Fibroblast of villous mesenchyme (primary cell): ENCODE results near the gene AARS2. TPM values are rescaled to one million over a fixed set of nuclear protein-coding genes. Genes with fewer than 3 reads are reported as not detected.

Experiments
- DNase-seq: peaks from one replicate; pipeline ENCODE4 v3.0.0-alpha.2; 2010; ENCODE audit warnings: low read depth
- H3K4me3 ChIP-seq: 2 replicates; pipeline ENCODE4 v1.5.1; 2011; ENCODE audit warnings: low read depth, mild to moderate bottlenecking, low read length
- total RNA-seq: library from RNA; depleted of rRNA; stranded (reverse); fragments of >200 nt; gene quantifications from 2 replicates; pipeline ENCODE4 v1.2.3, GENCODE V29; 2012
- TF ChIP-seq, protein P1 (sequence below): IDR thresholded peaks from 2 replicates; pipeline ENCODE4 v1.5.1; 2012; ENCODE audit warnings: low read depth, mild to moderate bottlenecking, low read length; ENCODE audit not compliant: insufficient read depth

AARS2 gene
- total RNA-seq, 1 donor, result 16.0 TPM

DNA sequence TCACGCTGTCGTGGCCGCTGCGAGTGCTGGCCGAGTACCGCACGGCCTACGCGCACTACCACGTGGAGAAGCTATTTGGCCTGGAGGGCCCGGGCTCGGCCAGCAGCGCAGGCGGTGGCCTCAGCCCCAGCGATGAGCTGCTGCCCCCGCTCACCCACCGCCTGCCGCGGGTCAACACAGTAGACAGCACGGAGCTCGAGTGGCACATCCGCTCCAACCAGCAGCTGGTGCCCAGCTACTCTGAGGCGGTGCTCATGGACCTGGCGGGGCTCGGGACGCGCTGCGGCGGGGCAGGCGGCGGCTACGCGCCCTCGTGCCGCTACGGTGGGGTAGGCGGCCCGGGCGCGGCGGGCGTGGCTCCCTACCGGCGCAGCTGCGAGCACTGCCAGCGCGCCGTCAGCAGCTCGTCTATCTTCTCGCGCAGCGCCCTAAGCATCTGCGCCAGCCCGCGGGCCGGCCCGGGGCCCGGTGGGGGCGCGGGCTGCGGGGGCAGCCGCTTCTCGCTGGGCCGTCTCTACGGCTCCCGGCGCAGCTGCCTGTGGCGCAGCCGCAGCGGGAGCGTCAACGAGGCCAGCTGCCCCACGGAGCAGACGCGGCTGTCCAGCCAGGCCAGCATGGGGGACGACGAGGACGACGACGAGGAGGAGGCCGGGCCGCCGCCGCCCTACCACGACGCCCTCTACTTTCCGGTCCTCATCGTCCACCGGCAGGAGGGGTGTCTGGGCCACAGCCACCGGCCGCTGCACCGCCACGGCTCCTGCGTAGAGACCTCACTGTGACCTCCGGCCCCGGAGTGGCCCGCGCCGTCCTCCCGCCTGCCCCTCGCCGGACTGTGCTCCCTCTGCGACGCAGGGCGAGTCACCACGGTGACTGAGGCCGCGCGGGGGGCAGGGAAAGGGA lies 37.1 kb downstream of the AARS2 start:
- DNase-seq, result no peak
- H3K4me3 ChIP-seq, result peak overlapping the region; percentile 12
- TF ChIP-seq, protein P1, sequence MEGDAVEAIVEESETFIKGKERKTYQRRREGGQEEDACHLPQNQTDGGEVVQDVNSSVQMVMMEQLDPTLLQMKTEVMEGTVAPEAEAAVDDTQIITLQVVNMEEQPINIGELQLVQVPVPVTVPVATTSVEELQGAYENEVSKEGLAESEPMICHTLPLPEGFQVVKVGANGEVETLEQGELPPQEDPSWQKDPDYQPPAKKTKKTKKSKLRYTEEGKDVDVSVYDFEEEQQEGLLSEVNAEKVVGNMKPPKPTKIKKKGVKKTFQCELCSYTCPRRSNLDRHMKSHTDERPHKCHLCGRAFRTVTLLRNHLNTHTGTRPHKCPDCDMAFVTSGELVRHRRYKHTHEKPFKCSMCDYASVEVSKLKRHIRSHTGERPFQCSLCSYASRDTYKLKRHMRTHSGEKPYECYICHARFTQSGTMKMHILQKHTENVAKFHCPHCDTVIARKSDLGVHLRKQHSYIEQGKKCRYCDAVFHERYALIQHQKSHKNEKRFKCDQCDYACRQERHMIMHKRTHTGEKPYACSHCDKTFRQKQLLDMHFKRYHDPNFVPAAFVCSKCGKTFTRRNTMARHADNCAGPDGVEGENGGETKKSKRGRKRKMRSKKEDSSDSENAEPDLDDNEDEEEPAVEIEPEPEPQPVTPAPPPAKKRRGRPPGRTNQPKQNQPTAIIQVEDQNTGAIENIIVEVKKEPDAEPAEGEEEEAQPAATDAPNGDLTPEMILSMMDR, result no peak

DNA sequence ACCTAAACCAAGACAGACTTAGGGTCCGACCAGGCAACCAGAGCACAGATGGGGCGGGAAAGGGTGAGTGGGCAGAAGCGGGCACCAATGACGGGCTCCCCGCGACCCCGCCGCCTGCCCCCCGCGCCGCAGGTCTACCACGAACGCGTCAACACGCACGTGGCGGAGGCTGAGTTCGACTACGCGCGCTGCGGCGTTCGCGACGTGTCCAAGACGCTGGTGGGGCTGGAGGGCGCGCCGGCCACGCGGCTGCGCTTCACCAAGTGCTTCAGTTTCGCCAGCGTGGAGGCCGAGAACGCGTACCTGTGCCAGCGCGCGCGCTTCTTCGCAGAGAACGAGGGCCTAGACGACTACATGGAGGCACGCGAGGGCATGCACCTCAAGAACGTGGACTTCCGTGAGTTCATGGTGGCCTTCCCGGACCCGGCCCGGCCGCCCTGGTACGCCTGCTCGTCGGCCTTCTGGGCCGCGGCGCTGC lies 37.8 kb downstream of the AARS2 start:
- DNase-seq, result no peak
- no peak overlapping the region for H3K4me3 ChIP-seq
- TF ChIP-seq, protein P1, result no peak

DNA sequence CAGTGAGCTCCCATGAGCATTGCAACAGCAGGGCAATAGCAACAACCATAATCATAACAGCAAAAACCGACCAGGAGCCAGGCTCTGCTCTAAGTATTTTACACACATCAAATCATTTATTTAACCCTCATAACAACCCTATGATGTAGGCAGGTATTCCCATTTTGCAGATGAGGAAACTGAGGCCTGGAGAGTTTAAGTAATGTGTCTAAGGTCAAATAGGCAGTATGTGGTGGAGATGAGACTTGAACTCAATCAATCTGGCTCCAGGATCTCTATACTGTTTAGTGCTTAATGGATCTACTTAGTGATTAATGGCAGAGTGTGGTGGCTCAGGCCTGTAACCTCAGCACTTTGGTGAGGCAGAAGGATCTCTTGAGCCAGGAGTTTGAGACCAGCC lies 39.5 kb downstream of the AARS2 start:
- TF ChIP-seq, protein P1, result no peak
- no peak overlapping the region for H3K4me3 ChIP-seq

DNA sequence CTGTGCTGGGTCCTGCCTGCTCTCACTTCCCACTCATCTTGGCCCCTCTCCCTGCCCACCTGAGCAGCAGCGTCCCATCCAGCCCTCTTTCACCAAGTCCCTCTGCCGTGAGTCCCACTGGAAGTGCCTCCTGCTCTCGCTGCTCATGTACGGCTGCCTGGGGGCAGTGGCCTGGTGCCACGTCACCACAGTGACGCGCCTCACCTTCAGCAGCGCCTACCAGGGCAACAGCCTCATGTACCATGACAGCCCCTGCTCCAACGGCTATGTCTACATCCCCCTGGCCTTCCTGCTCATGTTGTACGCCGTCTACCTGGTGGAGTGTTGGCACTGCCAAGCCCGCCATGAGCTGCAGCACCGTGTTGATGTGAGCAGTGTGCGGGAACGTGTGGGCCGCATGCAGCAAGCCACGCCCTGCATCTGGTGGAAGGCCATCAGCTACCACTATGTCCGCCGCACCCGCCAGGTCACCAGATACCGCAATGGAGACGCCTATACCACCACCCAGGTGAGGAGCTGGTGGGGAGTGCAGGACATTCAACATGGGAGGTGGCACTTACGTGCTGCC lies 40.1 kb downstream of the AARS2 start:
- DNase-seq, result no peak
- TF ChIP-seq, protein P1, result no peak

More for the DNA sequence above, 39.5 kb downstream of the AARS2 start:
- no peak for DNase-seq

DNA sequence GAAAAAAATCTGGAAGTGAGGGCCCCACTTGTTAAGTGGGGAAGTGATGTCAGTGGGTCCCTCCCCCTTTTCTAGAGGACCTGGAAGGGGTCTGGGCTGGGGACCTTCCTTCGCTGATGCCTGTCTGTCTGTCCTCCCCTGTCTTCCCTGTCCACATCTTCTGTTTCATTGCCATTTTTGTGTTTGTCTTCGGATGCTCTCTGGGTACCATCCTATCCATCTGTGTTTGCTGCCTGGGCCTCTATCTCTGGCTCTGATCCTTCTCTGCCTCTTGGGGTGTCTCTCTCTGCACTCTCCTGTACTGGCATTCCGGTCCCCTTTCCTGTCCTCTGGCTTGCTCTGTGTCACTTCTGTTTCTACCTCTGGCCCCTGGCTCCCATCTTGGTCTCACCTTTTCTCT lies 40.6 kb downstream of the AARS2 start:
- TF ChIP-seq, protein P1, result no peak
- H3K4me3 ChIP-seq, result no peak overlapping the region
- no peak for DNase-seq

More for the DNA sequence above, 40.1 kb downstream of the AARS2 start:
- no peak overlapping the region for H3K4me3 ChIP-seq

DNA sequence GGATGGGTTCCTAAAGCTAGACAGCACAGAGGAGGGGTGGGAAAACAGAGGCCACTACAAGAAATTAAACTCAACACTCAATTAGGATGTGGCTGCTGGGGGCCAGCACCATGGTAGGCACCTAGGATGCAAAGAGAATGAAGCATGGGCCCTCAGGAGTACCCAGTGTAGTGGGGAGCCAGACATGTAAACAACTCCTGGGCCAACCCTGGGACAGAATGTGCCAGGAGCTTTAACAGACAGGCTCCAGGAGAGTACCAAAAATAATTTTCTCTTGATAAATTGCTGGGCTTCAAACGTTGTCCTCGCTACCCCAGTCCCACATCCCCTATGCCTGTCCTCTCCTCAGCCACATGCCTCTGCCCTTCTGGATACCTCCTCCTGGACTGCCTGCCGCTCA lies 41.2 kb downstream of the AARS2 start:
- DNase-seq, result no peak
- TF ChIP-seq, protein P1, result no peak
- no peak overlapping the region for H3K4me3 ChIP-seq
